HCT116 (cell line): Measurements from ENCODE around the gene CHRNB4. TPM values are rescaled to one million over a fixed set of nuclear protein-coding genes. Genes with fewer than 3 reads are reported as not detected.

Experiments
- ATAC-seq: fragments of 200-7000 bp; cut with Tn5 transposase; 2 replicates; pipeline ENCODE4 v1.9.1; 2020; ENCODE audit warnings: mild to moderate bottlenecking, moderate library complexity
- BruUV-seq: library from RNA; stranded (reverse); fragments of 400-500 nt; replicated peaks from 2 replicates; lab custom pipeline; 2021; lab: Mats Ljungman, UMichigan
- CTCF ChIA-PET: fragments of 300-600 bp; sonication (Branson Sonifier 250); formaldehyde crosslinking; loops from one replicate; lab custom pipeline; 2021; ENCODE audit warnings: antibody characterized with exemption; lab: Charles Lee
- POLR2A ChIA-PET: fragments of 300-600, 350-600 bp; sonication (Branson Sonifier 250); formaldehyde crosslinking; loops from one replicate; lab custom pipeline; 2021; ENCODE audit warnings: antibody characterized with exemption; lab: Charles Lee
- RAD21 ChIA-PET, 2 experiments: fragments of 300-600 bp; sonication (Branson Sonifier 250); formaldehyde crosslinking; loops; one replicate each; lab custom pipeline; 2023; ENCODE audit warnings: low total read pairs in 2 of 2; ENCODE audit not compliant: uncharacterized antibody in 2 of 2, unreplicated experiment in 2 of 2, low non-redundant PET in 1 of 2; lab: Charles Lee
- DNase-seq: peaks from one replicate; pipeline ENCODE4 v3.0.0-alpha.2; 2010; ENCODE audit warnings: low read depth, low spot score
- H2AFZ ChIP-seq: fragments of 200-600 bp; shearing (Covaris generic), sonication (generic); 2 replicates; pipeline ENCODE4 v1.6.1; 2017; ENCODE audit warnings: low read depth, mixed run types, mixed read lengths, antibody characterized with exemption, low read length; ENCODE audit not compliant: poor library complexity, severe bottlenecking
- H3K27ac ChIP-seq: 2 replicates; pipeline ENCODE4 v1.5.1; 2012; ENCODE audit warnings: low read depth, low read length
- H3K27me3 ChIP-seq: fragments of 200-600 bp; sonication (generic); 2 replicates; pipeline ENCODE4 v1.6.1; 2016; ENCODE audit warnings: mixed run types, low read length, mixed read lengths; ENCODE audit not compliant: insufficient read depth
- H3K36me3 ChIP-seq, 2 experiments: fragments of 200-500 bp in 1 of 2; fragments of 200-600 bp in 1 of 2; sonication (Bioruptor generic) in 1 of 2; sonication (generic) in 1 of 2; 2 replicates each; pipeline versions ENCODE4 v1.5.1 to v1.6.1; 2014 to 2016; ENCODE audit warnings: low read length in 2 of 2, inconsistent platforms in 1 of 2, mixed read lengths in 1 of 2, mixed run types in 1 of 2; ENCODE audit not compliant: insufficient read depth in 2 of 2, control insufficient read depth in 1 of 2
- H3K4me1 ChIP-seq, 2 experiments: fragments of 200-600 bp in 1 of 2; sonication (generic) in 1 of 2; 2 replicates each; pipeline versions ENCODE4 v1.5.1 to v1.6.1; 2012 to 2017; ENCODE audit warnings: low read length in 2 of 2, inconsistent platforms in 1 of 2, mild to moderate bottlenecking in 1 of 2, mixed read lengths in 1 of 2, mixed run types in 1 of 2, moderate library complexity in 1 of 2; ENCODE audit not compliant: insufficient read depth in 2 of 2, control insufficient read depth in 1 of 2
- H3K4me2 ChIP-seq: fragments of 200-600 bp; sonication (generic); 2 replicates; pipeline ENCODE4 v1.6.1; 2017; ENCODE audit warnings: mixed run types, low read length, mixed read lengths
- H3K4me3 ChIP-seq, 2 experiments: fragments of 200-600 bp in 1 of 2; sonication (generic) in 1 of 2; replicated peaks in 1 of 2; 2 replicates each; pipeline ENCODE4 v1.5.1; 2011 to 2016; ENCODE audit warnings: low read length in 2 of 2, control low read depth in 1 of 2, low read depth in 1 of 2, mild to moderate bottlenecking in 1 of 2, mixed read lengths in 1 of 2, mixed run types in 1 of 2
- H3K79me2 ChIP-seq: fragments of 200-600 bp; sonication (generic); 2 replicates; pipeline ENCODE4 v1.6.1; 2017; ENCODE audit warnings: mild to moderate bottlenecking, mixed run types, low read length, moderate library complexity, mixed read lengths; ENCODE audit not compliant: insufficient read depth
- H3K9ac ChIP-seq: fragments of 200-600 bp; sonication (generic); 2 replicates; pipeline ENCODE4 v1.6.1; 2016; ENCODE audit warnings: low read length, mixed read lengths
- H3K9me2 ChIP-seq: fragments of 200-600 bp; sonication (generic), shearing (Covaris generic); 2 replicates; pipeline ENCODE4 v1.6.1; 2017; ENCODE audit warnings: mixed run types, mild to moderate bottlenecking, moderate library complexity; ENCODE audit not compliant: insufficient read depth
- H3K9me3 ChIP-seq, 2 experiments: fragments of 200-500 bp in 1 of 2; fragments of 200-600 bp in 1 of 2; sonication (Bioruptor generic) in 1 of 2; sonication (generic) in 1 of 2; 2 replicates each; pipeline ENCODE4 v1.6.1; 2014 to 2017; ENCODE audit warnings: low read length in 2 of 2, mixed read lengths in 2 of 2, inconsistent platforms in 1 of 2, low read depth in 1 of 2, mild to moderate bottlenecking in 1 of 2, mixed run types in 1 of 2, moderate library complexity in 1 of 2; ENCODE audit not compliant: control insufficient read depth in 1 of 2, insufficient read depth in 1 of 2
- H4K20me1 ChIP-seq: fragments of 200-600 bp; sonication (generic), shearing (Covaris generic); 2 replicates; pipeline ENCODE4 v1.6.1; 2017; ENCODE audit warnings: mixed run types, mild to moderate bottlenecking, moderate library complexity; ENCODE audit not compliant: insufficient read depth
- ATF3 ChIP-seq: IDR thresholded peaks from 2 replicates; pipeline ENCODE4 v1.6.1; 2012
- EGR1 ChIP-seq: IDR thresholded peaks from 2 replicates; pipeline ENCODE4 v1.6.1; 2012; ENCODE audit warnings: low read depth
- POLR2AphosphoS5 ChIP-seq: IDR thresholded peaks from 2 replicates; pipeline ENCODE4 v1.6.1; 2011; ENCODE audit warnings: mild to moderate bottlenecking, low read depth, low read length, moderate library complexity
- RAD21 ChIP-seq: IDR thresholded peaks from 2 replicates; pipeline ENCODE4 v1.6.1; 2012; ENCODE audit warnings: low read depth, mild to moderate bottlenecking
- SIN3A ChIP-seq: IDR thresholded peaks from 2 replicates; pipeline ENCODE4 v1.6.1; 2012; ENCODE audit warnings: low read depth
- YY1 ChIP-seq: IDR thresholded peaks from 2 replicates; pipeline ENCODE4 v1.6.1; 2011; ENCODE audit warnings: low read length, low read depth, moderate library complexity, mild to moderate bottlenecking; ENCODE audit not compliant: insufficient replicate concordance; ENCODE audit errors: extremely low read depth
- ZFX ChIP-seq: fragments of 450-650 bp; IDR thresholded peaks from 2 replicates; pipeline ENCODE4 v1.6.1; 2017
- intact Hi-C: fragments of 100-400 bp; cut with micrococcal nuclease; formaldehyde crosslinking; loops from 2 replicates; pipeline ENCODE4 v1.10.0; 2022
- total RNA-seq: library from RNA; stranded (reverse); gene quantifications from one replicate; pipeline ENCODE4 v1.2.1, GENCODE V29; 2021; ENCODE audit not compliant: unreplicated experiment
- TF ChIP-seq, protein P1 (sequence below), 3 experiments: fragments of 200-600 bp in 1 of 3; sonication (generic) in 1 of 3; IDR thresholded peaks in 2 of 3; conservative IDR thresholded peaks in 1 of 3; 2 replicates each; pipeline ENCODE4 v1.5.1; 2012 to 2017; ENCODE audit warnings: low read depth in 2 of 3, low read length in 2 of 3, antibody characterized with exemption in 1 of 3, borderline replicate concordance in 1 of 3, control low read depth in 1 of 3, mild to moderate bottlenecking in 1 of 3, mixed read lengths in 1 of 3, mixed run types in 1 of 3, moderate library complexity in 1 of 3; ENCODE audit not compliant: insufficient read depth in 1 of 3
- TF ChIP-seq, protein P2 (sequence below): IDR thresholded peaks from 2 replicates; pipeline ENCODE4 v1.6.1; 2011; ENCODE audit warnings: mild to moderate bottlenecking, low read length, moderate library complexity; ENCODE audit not compliant: insufficient replicate concordance; ENCODE audit errors: extremely low read depth
- TF ChIP-seq, protein P3 (sequence below): IDR thresholded peaks from 2 replicates; pipeline ENCODE4 v1.6.1; 2012; ENCODE audit warnings: low read depth

CHRNB4 gene
- total RNA-seq, 1 experiment from 2014 or later = 2.0 TPM

GRCh38 chr15:78662028-78662427, 21.0 kb upstream of the CHRNB4 start:
- ATAC-seq = no peak
- no peak overlapping the region for H3K27ac ChIP-seq
- H3K9me2 ChIP-seq = no peaks in the 10 kb centered on the region
- H3K9ac ChIP-seq = no peak overlapping the region
- DNase-seq = no peak
- POLR2A ChIA-PET = no interaction called here
- intact Hi-C loops = no loop called here
- H2AFZ ChIP-seq = no peak overlapping the region
- H3K79me2 ChIP-seq = no peaks in the 10 kb centered on the region
- no peak overlapping the region for H3K4me2 ChIP-seq
- no peaks in the 10 kb centered on the region for H3K9me3 ChIP-seq
- H4K20me1 ChIP-seq = no peaks in the 10 kb centered on the region
- RAD21 ChIA-PET = no interaction called here
- TF ChIP-seq, protein P1, sequence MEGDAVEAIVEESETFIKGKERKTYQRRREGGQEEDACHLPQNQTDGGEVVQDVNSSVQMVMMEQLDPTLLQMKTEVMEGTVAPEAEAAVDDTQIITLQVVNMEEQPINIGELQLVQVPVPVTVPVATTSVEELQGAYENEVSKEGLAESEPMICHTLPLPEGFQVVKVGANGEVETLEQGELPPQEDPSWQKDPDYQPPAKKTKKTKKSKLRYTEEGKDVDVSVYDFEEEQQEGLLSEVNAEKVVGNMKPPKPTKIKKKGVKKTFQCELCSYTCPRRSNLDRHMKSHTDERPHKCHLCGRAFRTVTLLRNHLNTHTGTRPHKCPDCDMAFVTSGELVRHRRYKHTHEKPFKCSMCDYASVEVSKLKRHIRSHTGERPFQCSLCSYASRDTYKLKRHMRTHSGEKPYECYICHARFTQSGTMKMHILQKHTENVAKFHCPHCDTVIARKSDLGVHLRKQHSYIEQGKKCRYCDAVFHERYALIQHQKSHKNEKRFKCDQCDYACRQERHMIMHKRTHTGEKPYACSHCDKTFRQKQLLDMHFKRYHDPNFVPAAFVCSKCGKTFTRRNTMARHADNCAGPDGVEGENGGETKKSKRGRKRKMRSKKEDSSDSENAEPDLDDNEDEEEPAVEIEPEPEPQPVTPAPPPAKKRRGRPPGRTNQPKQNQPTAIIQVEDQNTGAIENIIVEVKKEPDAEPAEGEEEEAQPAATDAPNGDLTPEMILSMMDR (IDR thresholded peaks at IDR 0.05 in 2 of 3, conservative IDR thresholded peaks at IDR 0.05 in 1 of 3; ENCODE audit: borderline replicate concordance in 1 of 3, insufficient read depth in 1 of 3, low read depth in 2 of 3, low read length in 2 of 3) = no peak
- TF ChIP-seq POLR2AphosphoS5 = no peak
- TF ChIP-seq SIN3A = no peak
- TF ChIP-seq ATF3 = no peak
- no peak for TF ChIP-seq ZFX
- no peak for TF ChIP-seq EGR1
- no peaks in the 10 kb centered on the region for H3K27me3 ChIP-seq
- no peak overlapping the region for H3K4me3 ChIP-seq
- H3K36me3 ChIP-seq = no peaks in the 10 kb centered on the region
- BruUV-seq = no TSS peak
- H3K4me1 ChIP-seq = no peaks in the 10 kb centered on the region
- CTCF ChIA-PET = no interaction called here

- H3K4me1 ChIP-seq = no peaks in the 10 kb centered on the region
- no peaks in the 10 kb centered on the region for H3K79me2 ChIP-seq
- H2AFZ ChIP-seq = no peak overlapping the region
- ATAC-seq = no peak
- ChIA-PET CTCF (no interaction called here), POLR2A (no interaction called here), RAD21 (no interaction called here)
- no peaks in the 10 kb centered on the region for H3K27me3 ChIP-seq
- H3K36me3 ChIP-seq = no peaks in the 10 kb centered on the region
- H3K9me2 ChIP-seq = no peaks in the 10 kb centered on the region
- no peak overlapping the region for H3K4me2 ChIP-seq
- H4K20me1 ChIP-seq = no peaks in the 10 kb centered on the region
- no peak for DNase-seq
- intact Hi-C loops = no loop called here
- H3K27ac ChIP-seq = no peak overlapping the region
- no peak overlapping the region for H3K4me3 ChIP-seq
- H3K9ac ChIP-seq = no peak overlapping the region
- no peaks in the 10 kb centered on the region for H3K9me3 ChIP-seq
- no TSS peak for BruUV-seq
- TF ChIP-seq RAD21 (no peak), YY1 (no peak), ZFX (no peak)
- TF ChIP-seq, protein P2, sequence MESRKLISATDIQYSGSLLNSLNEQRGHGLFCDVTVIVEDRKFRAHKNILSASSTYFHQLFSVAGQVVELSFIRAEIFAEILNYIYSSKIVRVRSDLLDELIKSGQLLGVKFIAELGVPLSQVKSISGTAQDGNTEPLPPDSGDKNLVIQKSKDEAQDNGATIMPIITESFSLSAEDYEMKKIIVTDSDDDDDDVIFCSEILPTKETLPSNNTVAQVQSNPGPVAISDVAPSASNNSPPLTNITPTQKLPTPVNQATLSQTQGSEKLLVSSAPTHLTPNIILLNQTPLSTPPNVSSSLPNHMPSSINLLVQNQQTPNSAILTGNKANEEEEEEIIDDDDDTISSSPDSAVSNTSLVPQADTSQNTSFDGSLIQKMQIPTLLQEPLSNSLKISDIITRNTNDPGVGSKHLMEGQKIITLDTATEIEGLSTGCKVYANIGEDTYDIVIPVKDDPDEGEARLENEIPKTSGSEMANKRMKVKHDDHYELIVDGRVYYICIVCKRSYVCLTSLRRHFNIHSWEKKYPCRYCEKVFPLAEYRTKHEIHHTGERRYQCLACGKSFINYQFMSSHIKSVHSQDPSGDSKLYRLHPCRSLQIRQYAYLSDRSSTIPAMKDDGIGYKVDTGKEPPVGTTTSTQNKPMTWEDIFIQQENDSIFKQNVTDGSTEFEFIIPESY = no peak
- TF ChIP-seq, protein P3, sequence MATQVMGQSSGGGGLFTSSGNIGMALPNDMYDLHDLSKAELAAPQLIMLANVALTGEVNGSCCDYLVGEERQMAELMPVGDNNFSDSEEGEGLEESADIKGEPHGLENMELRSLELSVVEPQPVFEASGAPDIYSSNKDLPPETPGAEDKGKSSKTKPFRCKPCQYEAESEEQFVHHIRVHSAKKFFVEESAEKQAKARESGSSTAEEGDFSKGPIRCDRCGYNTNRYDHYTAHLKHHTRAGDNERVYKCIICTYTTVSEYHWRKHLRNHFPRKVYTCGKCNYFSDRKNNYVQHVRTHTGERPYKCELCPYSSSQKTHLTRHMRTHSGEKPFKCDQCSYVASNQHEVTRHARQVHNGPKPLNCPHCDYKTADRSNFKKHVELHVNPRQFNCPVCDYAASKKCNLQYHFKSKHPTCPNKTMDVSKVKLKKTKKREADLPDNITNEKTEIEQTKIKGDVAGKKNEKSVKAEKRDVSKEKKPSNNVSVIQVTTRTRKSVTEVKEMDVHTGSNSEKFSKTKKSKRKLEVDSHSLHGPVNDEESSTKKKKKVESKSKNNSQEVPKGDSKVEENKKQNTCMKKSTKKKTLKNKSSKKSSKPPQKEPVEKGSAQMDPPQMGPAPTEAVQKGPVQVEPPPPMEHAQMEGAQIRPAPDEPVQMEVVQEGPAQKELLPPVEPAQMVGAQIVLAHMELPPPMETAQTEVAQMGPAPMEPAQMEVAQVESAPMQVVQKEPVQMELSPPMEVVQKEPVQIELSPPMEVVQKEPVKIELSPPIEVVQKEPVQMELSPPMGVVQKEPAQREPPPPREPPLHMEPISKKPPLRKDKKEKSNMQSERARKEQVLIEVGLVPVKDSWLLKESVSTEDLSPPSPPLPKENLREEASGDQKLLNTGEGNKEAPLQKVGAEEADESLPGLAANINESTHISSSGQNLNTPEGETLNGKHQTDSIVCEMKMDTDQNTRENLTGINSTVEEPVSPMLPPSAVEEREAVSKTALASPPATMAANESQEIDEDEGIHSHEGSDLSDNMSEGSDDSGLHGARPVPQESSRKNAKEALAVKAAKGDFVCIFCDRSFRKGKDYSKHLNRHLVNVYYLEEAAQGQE = no peak
Measured at GRCh38 chr15:78661001-78661400, 20.0 kb upstream of the CHRNB4 start.
